HG03045 (cell line): ENCODE measurements around the gene SOWAHD.
"Not testable (repeated sequence)": the region's sequence is repeated elsewhere in the genome, so short reads cannot be mapped to it uniquely, and the experiment has no call there.

ENCODE experiments used
- ATAC-seq: cut with Tn5 transposase; IDR thresholded peaks from one replicate; pipeline ENCODE4 v1.9.1; 2021; ENCODE audit warnings: mild to moderate bottlenecking, moderate library complexity; ENCODE audit not compliant: unreplicated experiment

The SOWAHD gene

GRCh38 chrX:119757646-119757978, 776 bp upstream of the SOWAHD start:
- ATAC-seq, result no peak

GRCh38 chrX:119758731-119759247, 401 bp downstream of the SOWAHD start:
- no peak for ATAC-seq

DNA sequence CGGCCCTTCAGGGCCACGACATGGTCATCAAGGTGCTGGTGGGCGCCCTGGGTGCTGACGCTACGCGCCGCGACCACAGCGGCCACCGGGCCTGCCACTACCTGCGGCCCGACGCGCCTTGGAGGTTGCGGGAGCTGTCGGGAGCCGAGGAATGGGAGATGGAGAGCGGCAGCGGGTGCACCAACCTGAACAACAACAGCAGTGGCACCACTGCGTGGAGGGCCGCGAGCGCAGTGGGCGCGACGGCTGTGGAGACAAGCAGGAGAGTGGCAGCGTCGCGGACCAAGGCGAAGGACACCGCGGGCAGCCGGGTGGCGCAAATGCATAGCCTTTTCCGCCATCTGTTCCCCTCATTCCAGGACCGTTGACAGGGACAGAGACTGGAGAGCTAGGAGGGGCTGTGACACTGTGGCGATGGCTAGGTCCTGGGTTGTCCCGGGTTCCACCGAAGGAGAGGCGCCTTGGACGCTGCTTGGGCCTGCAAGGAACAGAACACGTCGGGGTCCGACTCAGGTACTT, 919 bp downstream of the SOWAHD start:
- no peak for ATAC-seq

DNA sequence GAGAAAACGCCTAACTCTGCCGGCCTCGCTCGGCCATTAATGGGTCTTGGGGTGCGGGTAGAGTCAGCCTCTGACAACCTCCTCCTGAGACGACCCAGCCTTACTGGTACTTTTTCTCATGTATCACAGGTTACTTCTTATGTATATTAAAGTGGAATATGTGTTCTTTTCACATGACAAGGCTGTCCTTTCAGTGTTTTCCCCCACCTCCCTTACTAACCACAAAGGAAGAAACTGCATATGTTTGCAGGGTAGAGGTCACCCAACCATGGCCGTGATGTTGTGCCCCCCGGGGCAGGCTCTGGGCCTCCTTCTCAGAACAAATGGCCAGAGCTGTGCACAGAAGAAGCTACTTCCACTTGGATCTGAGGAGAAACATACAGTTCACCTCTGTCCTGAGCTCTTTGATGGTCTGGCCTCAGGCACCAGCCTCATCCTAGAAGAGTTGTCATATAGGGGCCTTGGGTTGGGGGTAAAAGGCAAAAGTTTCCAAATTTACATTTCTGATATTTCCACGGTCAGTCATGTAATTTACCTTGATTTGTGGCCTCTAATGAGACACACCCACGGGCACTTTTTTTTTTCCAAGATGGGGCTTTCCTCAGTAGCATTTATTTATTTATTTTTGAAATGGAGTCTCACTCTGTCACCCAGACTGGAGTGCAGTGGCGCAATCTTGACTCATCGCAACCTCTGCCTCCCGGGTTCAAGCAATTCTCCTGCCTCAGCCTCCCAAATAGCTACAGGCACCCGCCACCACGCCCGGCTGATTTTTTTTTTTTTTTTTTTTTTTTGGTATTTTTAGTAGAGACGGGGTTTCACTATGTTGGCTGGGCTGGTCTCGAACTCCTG, 1.9 kb downstream of the SOWAHD start:
- no peak for ATAC-seq

DNA sequence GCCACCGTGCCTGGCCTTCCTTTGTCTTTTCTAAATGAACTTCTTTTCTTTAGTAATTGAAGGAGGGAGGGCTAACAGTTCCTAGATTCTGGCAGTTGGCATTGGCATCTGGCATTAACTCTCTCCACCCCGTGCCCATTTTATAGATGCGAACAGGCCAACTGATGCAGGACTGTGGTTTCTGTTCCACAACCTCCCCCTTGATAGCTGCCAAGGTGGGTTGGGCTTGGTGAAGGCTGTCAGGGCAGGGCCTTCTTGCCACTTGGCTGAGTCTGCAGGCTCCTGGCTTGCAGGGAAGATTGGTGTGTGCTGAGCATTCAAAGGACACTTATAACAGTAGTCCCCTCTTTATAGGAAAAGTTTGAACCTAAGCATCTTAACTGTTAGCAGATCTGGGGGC, 4.3 kb downstream of the SOWAHD start:
- no peak for ATAC-seq

DNA sequence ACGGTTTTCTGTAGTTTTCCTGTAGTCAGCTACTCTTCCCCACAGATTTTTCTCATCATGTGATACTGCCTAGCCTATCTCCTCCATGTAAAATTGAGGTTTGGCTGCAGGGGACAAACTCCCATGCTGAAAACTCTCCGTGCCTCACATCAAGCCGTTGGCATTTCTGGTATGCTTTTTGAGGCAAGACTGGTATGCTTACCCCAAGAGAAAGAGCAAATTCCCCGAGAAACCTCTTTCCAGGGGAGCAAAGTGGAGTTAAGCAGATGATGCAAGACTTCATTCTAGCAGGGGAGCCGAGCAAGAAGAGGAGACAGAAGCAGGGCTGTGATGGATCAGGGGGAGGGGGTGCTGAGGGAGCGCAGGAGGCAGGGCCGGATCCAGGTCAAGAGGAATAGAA, 4.8 kb downstream of the SOWAHD start:
- ATAC-seq, result no peak

- ATAC-seq, result no peak
Measured at GRCh38 chrX:119763836-119764387, 5.5 kb downstream of the SOWAHD start.

GRCh38 chrX:119768436-119768835, 10.0 kb downstream of the SOWAHD start:
- ATAC-seq, result not testable (repeated sequence)

DNA sequence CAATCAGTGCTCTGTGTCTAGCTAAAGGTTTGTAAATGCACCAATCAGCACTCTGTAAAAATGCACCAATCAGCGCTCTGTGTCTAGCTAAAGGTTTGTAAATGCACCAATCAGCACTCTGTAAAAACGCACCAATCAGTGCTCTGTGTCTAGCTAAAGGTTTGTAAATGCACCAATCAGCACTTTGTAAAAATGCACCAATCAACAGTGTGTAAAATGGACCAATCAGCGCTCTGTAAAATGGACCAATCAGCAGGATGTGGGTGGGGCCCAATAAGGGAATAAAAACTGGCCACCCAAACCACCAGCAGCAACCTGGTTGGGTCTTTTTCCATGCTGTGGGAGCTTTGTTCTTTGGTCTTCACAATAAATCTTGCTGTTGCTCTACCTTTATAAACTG, 11.0 kb downstream of the SOWAHD start:
- not testable (repeated sequence) for ATAC-seq

- ATAC-seq, result no peak
Measured at GRCh38 chrX:119775517-119776238, 17.3 kb downstream of the SOWAHD start.

DNA sequence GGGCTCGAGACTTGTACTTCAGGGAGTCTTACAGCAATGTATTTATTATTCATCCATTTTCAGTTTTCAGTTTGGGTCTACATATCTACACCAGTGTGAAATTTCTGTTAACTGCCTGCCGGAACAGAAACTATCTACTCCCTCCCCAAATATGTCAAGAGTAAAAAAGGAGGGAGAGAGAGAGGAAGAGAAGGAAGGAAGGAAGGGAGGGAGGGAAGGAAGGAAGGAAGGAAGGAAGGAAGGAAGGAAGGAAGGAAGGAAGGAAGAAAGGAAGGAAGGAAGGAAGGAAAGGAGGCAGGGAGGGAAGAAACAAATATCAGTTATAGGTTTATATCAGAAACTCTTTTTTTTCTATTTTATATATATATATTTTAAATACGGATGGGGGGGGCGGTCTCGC, 20.4 kb downstream of the SOWAHD start:
- no peak for ATAC-seq

GRCh38 chrX:119783026-119783425, 24.6 kb downstream of the SOWAHD start:
- ATAC-seq, result no peak

GRCh38 chrX:119784747-119785446, 26.5 kb downstream of the SOWAHD start:
- ATAC-seq, result no peak

DNA sequence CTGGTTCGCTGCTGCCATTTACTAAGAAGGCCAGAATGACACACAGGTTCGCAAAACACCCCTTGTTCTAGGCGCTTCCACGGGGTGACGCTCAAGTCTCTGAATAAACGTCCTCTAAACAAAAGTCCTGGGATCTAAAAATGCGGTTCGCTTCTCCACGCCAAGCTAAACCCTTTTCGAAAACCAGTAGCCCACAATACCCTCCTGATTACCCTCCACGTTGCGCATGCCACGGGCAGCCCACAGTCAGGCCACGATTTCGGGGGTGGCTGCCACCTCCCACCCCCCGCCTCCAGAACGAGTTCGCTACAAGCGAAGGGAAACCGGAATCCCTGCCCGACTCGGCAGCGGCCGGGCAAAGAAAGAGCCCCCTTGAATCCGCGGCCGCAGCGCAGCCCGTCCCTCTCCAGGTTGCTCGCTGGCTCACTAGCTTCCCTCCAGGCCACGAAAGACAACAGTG, 32.6 kb downstream of the SOWAHD start:
- peak; percentile 29 for ATAC-seq

- peak; percentile 96 for ATAC-seq
Measured at GRCh38 chrX:119791437-119792231, 33.2 kb downstream of the SOWAHD start, which contains the start of gene RPL39. Gene RPL39 (minus strand): TSS chrX:119791630. CDS start chrX:119791576, 54 bp downstream.

DNA sequence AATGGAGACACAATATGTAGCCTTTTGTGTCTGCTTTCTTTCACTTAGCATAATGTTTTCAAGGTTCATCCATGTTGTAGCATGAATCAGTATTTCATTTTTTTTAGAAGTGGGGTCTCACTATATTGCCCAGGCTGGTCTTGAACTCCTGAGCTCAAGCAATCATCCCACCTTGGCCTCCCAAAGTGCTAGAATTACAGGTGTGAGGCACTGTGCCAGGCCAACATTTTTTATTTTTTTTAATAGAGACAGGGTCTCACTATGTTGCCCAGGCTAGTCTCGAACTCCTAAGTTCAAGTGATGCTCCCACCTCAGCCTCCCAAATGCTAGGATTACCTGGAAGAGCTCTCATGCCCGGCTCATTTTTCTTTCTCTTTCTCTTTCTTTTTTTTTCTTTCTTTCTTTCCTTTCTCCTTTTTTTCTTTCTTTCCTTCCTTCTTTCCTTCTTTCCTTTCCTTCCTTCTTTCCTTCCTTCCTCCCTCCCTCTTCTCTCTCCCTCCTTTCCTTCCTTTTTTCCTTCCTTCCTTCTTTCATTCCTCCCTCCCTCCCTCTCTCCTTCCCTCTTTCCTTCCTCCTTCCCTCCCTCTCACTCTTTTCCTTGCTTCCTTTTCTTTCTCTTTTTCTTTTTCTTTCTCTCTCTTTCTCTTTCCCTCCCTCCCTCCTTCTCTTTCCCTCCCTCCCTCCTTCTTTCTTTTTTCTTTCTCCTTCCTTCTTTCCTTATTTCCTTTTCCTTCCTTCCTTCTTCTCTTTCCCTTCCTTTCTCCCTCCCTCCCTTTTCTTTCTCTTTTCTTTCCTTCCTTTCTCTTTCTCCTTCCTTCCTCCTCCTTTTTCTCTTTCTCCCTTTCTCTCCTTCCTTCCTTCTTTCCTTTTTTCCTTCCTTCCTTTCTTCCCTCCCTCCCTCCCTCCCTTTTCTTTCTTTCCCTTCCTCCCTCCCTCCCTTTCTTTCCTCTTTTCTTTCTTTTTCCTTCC, 43.1 kb downstream of the SOWAHD start:
- no peak for ATAC-seq

DNA sequence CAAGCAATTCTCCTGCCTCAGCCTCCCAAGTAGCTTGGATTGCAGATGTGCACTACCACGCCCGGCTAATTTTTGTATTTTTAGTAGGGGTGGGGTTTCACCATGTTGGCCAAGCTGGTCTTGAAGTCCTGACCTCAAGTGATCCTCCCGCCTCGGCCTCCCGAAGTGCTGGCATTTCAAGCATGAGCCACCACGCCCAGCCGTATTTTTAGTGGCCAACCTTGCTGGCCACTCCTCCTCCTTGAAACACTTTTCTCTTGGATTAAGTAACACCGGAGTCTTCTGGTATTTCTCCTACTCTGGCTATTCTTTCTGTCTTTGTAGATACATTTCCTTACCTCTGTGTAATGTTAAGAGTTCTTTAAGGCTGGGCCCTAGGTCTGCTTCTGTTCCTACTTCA, 44.2 kb downstream of the SOWAHD start:
- ATAC-seq, result no peak

DNA sequence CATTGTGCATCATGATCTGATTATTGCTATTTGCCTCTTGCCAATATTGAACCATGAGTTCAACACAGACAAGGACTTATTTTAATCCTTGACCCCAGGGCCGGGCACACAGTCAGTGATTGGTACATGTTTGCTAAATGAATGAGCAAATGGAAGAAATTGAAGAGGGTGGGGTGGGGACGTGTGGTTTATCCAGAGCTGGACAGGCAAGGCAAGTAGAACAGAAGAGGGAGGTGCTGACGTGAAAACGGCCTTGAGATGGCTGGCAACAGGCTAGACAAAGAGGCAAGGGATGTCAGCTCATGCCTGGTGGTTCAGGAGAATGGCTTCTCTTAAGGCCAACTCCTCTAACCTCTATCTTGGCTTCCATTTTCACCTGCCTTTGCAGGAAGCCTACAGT, 50.1 kb downstream of the SOWAHD start:
- ATAC-seq, result not testable (repeated sequence)

DNA sequence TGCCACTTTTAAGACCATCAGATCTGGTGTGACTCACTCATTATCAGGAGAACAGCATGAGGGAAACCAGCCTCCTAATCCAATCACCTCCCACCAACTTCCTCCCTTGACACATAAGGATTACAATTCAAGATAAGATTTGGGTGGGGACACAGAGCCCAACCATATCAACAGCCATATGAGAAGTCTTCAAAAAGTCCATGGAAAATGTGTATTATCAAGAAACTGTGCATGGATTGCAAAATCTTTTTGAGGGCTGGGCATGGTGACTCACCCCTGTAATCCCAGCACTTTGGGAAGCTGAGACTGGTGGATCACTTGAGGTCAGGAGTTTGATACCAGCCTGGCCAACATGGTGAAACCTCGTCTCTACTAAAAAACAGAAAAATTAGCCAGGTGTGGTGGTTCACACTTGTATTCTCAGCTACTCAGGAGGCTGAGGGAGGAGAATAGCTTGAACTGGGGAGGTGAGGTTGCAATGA, 50.8 kb downstream of the SOWAHD start:
- no peak for ATAC-seq
